Right lobe of liver (tissue), 4 donors: ENCODE measurements around the gene HCK.

Source experiments
- CTCF ChIP-seq, 4 donors: fragments of 200-600 bp in 3 of 4; fragments of 450-650 bp in 1 of 4; IDR thresholded peaks; one replicate each; pipeline versions ENCODE4 v1.5.1 to v1.8.0; 2016 to 2022; ENCODE audit warnings: antibody characterized with exemption in 4 of 4, mild to moderate bottlenecking in 2 of 4
- POLR2A ChIP-seq: fragments of 450-650 bp; IDR thresholded peaks from one replicate; pipeline ENCODE4 v1.6.1; 2017; ENCODE audit warnings: antibody characterized with exemption, mild to moderate bottlenecking
- donor health status: DM: no; HTN: no; CAD: no.
- donor health status: DM: no; HTN: no; CAD: no.
- donor health status: DM: no; HTN: yes; CAD: no.

- TF ChIP-seq CTCF (IDR thresholded peaks at IDR 0.05) (no peak), POLR2A (no peak)
Observed at GRCh38 chr20:32045999-32046398, 6.0 kb upstream of the HCK start.
